NCI-H69 (cell line): ENCODE results near the gene C16orf87.
"Not testable (repeated sequence)": the region's sequence is repeated elsewhere in the genome, so short reads cannot be mapped to it uniquely, and the experiment has no call there.

Experiments
- DNase-seq: peaks from one replicate; lab custom pipeline; 2025; lab: John Stamatoyannopoulos, UW

Gene C16orf87

GRCh38 chr16:46830902-46831647 is at the start of gene C16orf87:
TSS of gene C16orf87 (minus strand) at chr16:46831180. CDS start at chr16:46831149, 31 bp downstream.
- peak; percentile 93 for DNase-seq

- no peak for DNase-seq
Measured at GRCh38 chr16:46875243-46875642, 44.3 kb upstream of the C16orf87 start.

GRCh38 chr16:46873201-46873600 is 42.2 kb upstream of the C16orf87 start:
- DNase-seq: no peak

GRCh38 chr16:46871597-46871996 is 40.6 kb upstream of the C16orf87 start:
- DNase-seq: no peak

GRCh38 chr16:46868891-46869290 is 37.9 kb upstream of the C16orf87 start:
- not testable (repeated sequence) for DNase-seq

GRCh38 chr16:46867486-46867885 is 36.5 kb upstream of the C16orf87 start:
- DNase-seq: not testable (repeated sequence)

- no peak for DNase-seq
Measured at GRCh38 chr16:46866286-46866685, 35.3 kb upstream of the C16orf87 start.

- no peak for DNase-seq
Measured at GRCh38 chr16:46862555-46863447, 31.8 kb upstream of the C16orf87 start.

- no peak for DNase-seq
Measured at GRCh38 chr16:46859719-46860152, 28.8 kb upstream of the C16orf87 start.

- DNase-seq: no peak
Measured at GRCh38 chr16:46858151-46858550, 27.2 kb upstream of the C16orf87 start.

GRCh38 chr16:46857368-46857945 is 26.5 kb upstream of the C16orf87 start:
- DNase-seq: peak; percentile 70

GRCh38 chr16:46855389-46855788 is 24.4 kb upstream of the C16orf87 start:
- DNase-seq: no peak

- DNase-seq: no peak
Measured at GRCh38 chr16:46854846-46855245, 23.9 kb upstream of the C16orf87 start.

GRCh38 chr16:46853713-46854443 is 22.9 kb upstream of the C16orf87 start:
- peak; percentile 74 for DNase-seq

GRCh38 chr16:46852130-46852529 is 21.1 kb upstream of the C16orf87 start:
- DNase-seq: peak; percentile 32

GRCh38 chr16:46850619-46851555 is 19.9 kb upstream of the C16orf87 start:
- no peak for DNase-seq

GRCh38 chr16:46848768-46849764 is 18.1 kb upstream of the C16orf87 start:
- peak; percentile 19 for DNase-seq

GRCh38 chr16:46845952-46846351 is 15.0 kb upstream of the C16orf87 start:
- no peak for DNase-seq

GRCh38 chr16:46844771-46845170 is 13.8 kb upstream of the C16orf87 start:
- no peak for DNase-seq
